ENCODE data around the gene ADM5. TPM values are rescaled to one million over a fixed set of nuclear protein-coding genes. Genes with fewer than 3 reads are reported as not detected.

Gene ADM5
- total and polyA plus RNA-seq, 12 donors = 0.16 to 1.6 (median 0.48) TPM

- intact Hi-C loops (cut with DNase I) = no loop called here
- DNase-seq (no peak), ATAC-seq (no peak)
- no peak overlapping the region for H3K4me3 ChIP-seq
- H3K27me3 ChIP-seq = no peaks in the 10 kb centered on the region
- no peaks in the 10 kb centered on the region for H3K36me3 ChIP-seq
- WGBS, 2 donors = 89 to 92% methylated on average over 10 of the region's 10 CpGs
- TF ChIP-seq CTCF (IDR thresholded peaks at IDR 0.05) = no peak
- H3K9me3 ChIP-seq = no peaks in the 10 kb centered on the region
- H3K4me1 ChIP-seq = no peaks in the 10 kb centered on the region
- H3K27ac ChIP-seq = no peak overlapping the region
Measured at GRCh38 chr19:49739933-49740332, 50.5 kb downstream of the ADM5 start.

Small RNAs within 50 kb of the gene (microRNA-seq; reads per million reads assigned to microRNA genes)
- 0 to 0.51 reads per million in 2 donors for gene MIR5088

Other genes starting within 250 kb of the ADM5 start
- 1 to 10 TPM in 4 of 10 donors, under 1 TPM in 6; 0.17 to 2.3 (median 0.86) TPM for gene SLC17A7, start 248.1 kb upstream of the ADM5 start, total RNA-seq
- gene SLC17A7, start 248.1 kb upstream of the ADM5 start, polyA plus RNA-seq = 1 to 10 TPM in 1 of 2 donors, under 1 TPM in 1; 0.88 to 2.0 TPM
- 10 to 100 TPM; 15.7 to 42.1 (median 25.7) TPM for gene PIH1D1, start 237.8 kb upstream of the ADM5 start, total RNA-seq
- 10 to 100 TPM; 32.5 to 60.0 TPM for gene PIH1D1, start 237.8 kb upstream of the ADM5 start, polyA plus RNA-seq
- 10 to 100 TPM in 3 of 10 donors, 1 to 10 TPM in 7; 4.4 to 14.9 (median 7.4) TPM for gene ALDH16A1, start 236.4 kb upstream of the ADM5 start, total RNA-seq
- gene ALDH16A1, start 236.4 kb upstream of the ADM5 start, polyA plus RNA-seq = 10 to 100 TPM; 17.8 to 19.9 TPM
- 10 to 100 TPM in 1 of 10 donors, 1 to 10 TPM in 9; 1.6 to 14.8 (median 3.1) TPM for gene FLT3LG, start 215.4 kb upstream of the ADM5 start, total RNA-seq
- gene FLT3LG, start 215.4 kb upstream of the ADM5 start, polyA plus RNA-seq = 10 to 100 TPM in 1 of 2 donors, 1 to 10 TPM in 1; 4.2 to 14.0 TPM
- gene RPL13A, start 202.0 kb upstream of the ADM5 start, total RNA-seq = 1,000 to 10,000 TPM; 1,171 to 1,844 (median 1,328) TPM
- gene RPL13A, start 202.0 kb upstream of the ADM5 start, polyA plus RNA-seq = 1,000 to 10,000 TPM; 1,376 to 2,740 TPM
- 1,000 to 10,000 TPM in 4 of 10 donors, 100 to 1,000 TPM in 6; 739 to 1,152 (median 854) TPM for gene RPS11, start 193.2 kb upstream of the ADM5 start, total RNA-seq
- gene RPS11, start 193.2 kb upstream of the ADM5 start, polyA plus RNA-seq = 1,000 to 10,000 TPM; 2,102 to 3,642 TPM
- 100 to 1,000 TPM in 2 of 10 donors, 10 to 100 TPM in 8; 49.0 to 175 (median 71.4) TPM for gene FCGRT, start 176.9 kb upstream of the ADM5 start, total RNA-seq
- 10 to 100 TPM; 63.2 to 83.6 TPM for gene FCGRT, start 176.9 kb upstream of the ADM5 start, polyA plus RNA-seq
- 10 to 100 TPM in 2 of 10 donors, 1 to 10 TPM in 8; 4.7 to 23.4 (median 6.1) TPM for gene RCN3, start 161.6 kb upstream of the ADM5 start, total RNA-seq
- gene RCN3, start 161.6 kb upstream of the ADM5 start, polyA plus RNA-seq = 10 to 100 TPM; 23.6 to 38.3 TPM
- gene NOSIP, start 109.0 kb upstream of the ADM5 start, total RNA-seq = 10 to 100 TPM; 38.0 to 53.9 (median 45.1) TPM
- gene NOSIP, start 109.0 kb upstream of the ADM5 start, polyA plus RNA-seq = 100 to 1,000 TPM in 1 of 2 donors, 10 to 100 TPM in 1; 82.6 to 120 TPM
- 1 to 10 TPM in 1 of 10 donors, under 1 TPM in 9; 0.34 to 1.0 (median 0.57) TPM for gene PRRG2, start 108.3 kb upstream of the ADM5 start, total RNA-seq
- gene PRRG2, start 108.3 kb upstream of the ADM5 start, polyA plus RNA-seq = 1 to 10 TPM; 1.1 to 2.4 TPM
- gene PRR12, start 98.4 kb upstream of the ADM5 start, total RNA-seq = 10 to 100 TPM; 11.2 to 19.2 (median 16.7) TPM
- gene PRR12, start 98.4 kb upstream of the ADM5 start, polyA plus RNA-seq = 10 to 100 TPM in 1 of 2 donors, 1 to 10 TPM in 1; 5.2 to 11.1 TPM
- 100 to 1,000 TPM in 7 of 10 donors, 10 to 100 TPM in 3; 90.4 to 141 (median 113) TPM for gene RRAS, start 49.5 kb upstream of the ADM5 start, total RNA-seq
- 100 to 1,000 TPM; 208 to 215 TPM for gene RRAS, start 49.5 kb upstream of the ADM5 start, polyA plus RNA-seq
- gene SCAF1, start 47.4 kb upstream of the ADM5 start, total RNA-seq = 10 to 100 TPM; 41.6 to 60.5 (median 45.2) TPM
- 10 to 100 TPM; 20.2 to 25.8 TPM for gene SCAF1, start 47.4 kb upstream of the ADM5 start, polyA plus RNA-seq
- gene IRF3, start 23.7 kb upstream of the ADM5 start, total RNA-seq = 10 to 100 TPM; 22.3 to 39.4 (median 24.7) TPM
- 10 to 100 TPM; 67.8 to 84.2 TPM for gene IRF3, start 23.7 kb upstream of the ADM5 start, polyA plus RNA-seq
- gene BCL2L12, start 23.7 kb upstream of the ADM5 start, total RNA-seq = 10 to 100 TPM in 5 of 10 donors, 1 to 10 TPM in 5; 7.8 to 14.6 (median 9.8) TPM
- gene BCL2L12, start 23.7 kb upstream of the ADM5 start, polyA plus RNA-seq = 10 to 100 TPM in 1 of 2 donors, 1 to 10 TPM in 1; 8.6 to 19.6 TPM
- gene PRMT1, start 12.3 kb upstream of the ADM5 start, total RNA-seq = 100 to 1,000 TPM; 112 to 146 (median 127) TPM
- gene PRMT1, start 12.3 kb upstream of the ADM5 start, polyA plus RNA-seq = 100 to 1,000 TPM in 1 of 2 donors, 10 to 100 TPM in 1; 80.0 to 270 TPM
- 1 to 10 TPM; 1.4 to 3.6 (median 1.9) TPM for gene CPT1C, start 1.5 kb downstream of the ADM5 start, total RNA-seq
- 10 to 100 TPM in 1 of 2 donors, 1 to 10 TPM in 1; 4.8 to 10.7 TPM for gene CPT1C, start 1.5 kb downstream of the ADM5 start, polyA plus RNA-seq
- gene TSKS, start 73.7 kb downstream of the ADM5 start, total RNA-seq = under 1 TPM in 8 of 10 donors, not detected in 2; 0.15 to 0.80 (median 0.36) TPM
- 1 to 10 TPM in 1 of 2 donors, under 1 TPM in 1; 0.64 to 3.4 TPM for gene TSKS, start 73.7 kb downstream of the ADM5 start, polyA plus RNA-seq
- 100 to 1,000 TPM in 1 of 10 donors, 10 to 100 TPM in 9; 56.0 to 108 (median 62.6) TPM for gene AP2A1, start 77.4 kb downstream of the ADM5 start, total RNA-seq
- gene AP2A1, start 77.4 kb downstream of the ADM5 start, polyA plus RNA-seq = 10 to 100 TPM; 36.1 to 96.3 TPM
- 10 to 100 TPM; 11.4 to 20.8 (median 14.4) TPM for gene FUZ, start 123.7 kb downstream of the ADM5 start, total RNA-seq
- gene FUZ, start 123.7 kb downstream of the ADM5 start, polyA plus RNA-seq = 10 to 100 TPM; 16.4 to 24.1 TPM
- gene MED25, start 128.7 kb downstream of the ADM5 start, total RNA-seq = 100 to 1,000 TPM in 1 of 10 donors, 10 to 100 TPM in 9; 39.7 to 110 (median 54.9) TPM
- 100 to 1,000 TPM in 1 of 2 donors, 10 to 100 TPM in 1; 39.5 to 149 TPM for gene MED25, start 128.7 kb downstream of the ADM5 start, polyA plus RNA-seq
- gene PTOV1, start 161.6 kb downstream of the ADM5 start, total RNA-seq = 100 to 1,000 TPM in 3 of 10 donors, 10 to 100 TPM in 7; 67.8 to 137 (median 90.0) TPM
- 100 to 1,000 TPM; 107 to 220 TPM for gene PTOV1, start 161.6 kb downstream of the ADM5 start, polyA plus RNA-seq
- gene PNKP, start 178.0 kb downstream of the ADM5 start, total RNA-seq = 10 to 100 TPM; 24.0 to 43.9 (median 34.6) TPM
- 10 to 100 TPM; 31.8 to 91.7 TPM for gene PNKP, start 178.0 kb downstream of the ADM5 start, polyA plus RNA-seq
- 10 to 100 TPM; 26.0 to 51.9 (median 32.4) TPM for gene AKT1S1, start 187.8 kb downstream of the ADM5 start, total RNA-seq
- 10 to 100 TPM; 42.6 to 48.1 TPM for gene AKT1S1, start 187.8 kb downstream of the ADM5 start, polyA plus RNA-seq
- 10 to 100 TPM; 40.6 to 57.9 (median 50.6) TPM for gene TBC1D17, start 188.1 kb downstream of the ADM5 start, total RNA-seq
- gene TBC1D17, start 188.1 kb downstream of the ADM5 start, polyA plus RNA-seq = 10 to 100 TPM; 30.4 to 41.7 TPM
- gene IL4I1, start 207.3 kb downstream of the ADM5 start, total RNA-seq = 10 to 100 TPM in 1 of 10 donors, under 1 TPM in 7, not detected in 2; 0.26 to 26.9 (median 0.60) TPM
- under 1 TPM in 1 of 2 donors, not detected in 1; 0.33 TPM for gene IL4I1, start 207.3 kb downstream of the ADM5 start, polyA plus RNA-seq
- 10 to 100 TPM in 3 of 10 donors, 1 to 10 TPM in 7; 6.4 to 33.8 (median 9.7) TPM for gene ATF5, start 239.6 kb downstream of the ADM5 start, total RNA-seq
- 10 to 100 TPM; 14.1 to 22.0 TPM for gene ATF5, start 239.6 kb downstream of the ADM5 start, polyA plus RNA-seq
- gene NUP62, start 239.9 kb downstream of the ADM5 start, total RNA-seq = 10 to 100 TPM; 23.1 to 48.1 (median 32.7) TPM
- 10 to 100 TPM; 13.2 to 19.7 TPM for gene NUP62, start 239.9 kb downstream of the ADM5 start, polyA plus RNA-seq

Measured in heart right ventricle (tissue), 16 donors.